ENCODE results near the gene ACTN3.

The ACTN3 gene

GRCh38 chr11:66561178-66561974 lies 14.7 kb downstream of the ACTN3 start:
- Histone ChIP-seq H3F3A (ENCODE audit: low read depth) (no peaks in the 10 kb centered on the region), H3K9ac (ENCODE audit: low read depth, low read length, poor library complexity, severe bottlenecking) (no peak overlapping the region), H3K4me1 (ENCODE audit: insufficient read depth, low read length, poor library complexity, severe bottlenecking) (no peaks in the 10 kb centered on the region), H3K9me3 (ENCODE audit: insufficient read depth, low read depth, low read length) (no peaks in the 10 kb centered on the region), H3K4me3 (ENCODE audit: low read length, poor library complexity, severe bottlenecking) (no peak overlapping the region), H3K9me2 (replicated peaks; ENCODE audit: low read depth, low read length) (no peaks in the 10 kb centered on the region), H3K27me3 (ENCODE audit: insufficient read depth, low read length, poor library complexity, severe bottlenecking) (no peaks in the 10 kb centered on the region), H3K36me3 (ENCODE audit: insufficient read depth, low read length) (no peaks in the 10 kb centered on the region), H4K20me1 (ENCODE audit: insufficient read depth, low read length, poor library complexity, severe bottlenecking) (no peaks in the 10 kb centered on the region), H3K4me2 (ENCODE audit: low read depth, low read length, poor library complexity, severe bottlenecking) (no peak overlapping the region), H3K79me2 (ENCODE audit: insufficient read depth, low read length) (no peaks in the 10 kb centered on the region), H2AFZ (ENCODE audit: low read length) (no peak overlapping the region)
- TF ChIP-seq EZH2phosphoT487 (IDR thresholded peaks at IDR 0.05; ENCODE audit: borderline replicate concordance) = no peak

- H3K27me3 ChIP-seq (ENCODE audit: insufficient read depth, low read length, poor library complexity, severe bottlenecking) = no peaks in the 10 kb centered on the region
Observed at GRCh38 chr11:66561975-66562248, 15.2 kb downstream of the ACTN3 start.

GRCh38 chr11:66562275-66562674 lies 15.6 kb downstream of the ACTN3 start:
- H3F3A ChIP-seq (ENCODE audit: low read depth) = no peaks in the 10 kb centered on the region
- H3K27me3 ChIP-seq (ENCODE audit: insufficient read depth, low read length, poor library complexity, severe bottlenecking) = no peaks in the 10 kb centered on the region
- H3K36me3 ChIP-seq (ENCODE audit: insufficient read depth, low read length) = no peaks in the 10 kb centered on the region
- no peaks in the 10 kb centered on the region for H3K9me3 ChIP-seq (ENCODE audit: insufficient read depth, low read depth, low read length)
- no peak overlapping the region for H3K4me2 ChIP-seq (ENCODE audit: low read depth, low read length, poor library complexity, severe bottlenecking)
- no peaks in the 10 kb centered on the region for H3K79me2 ChIP-seq (ENCODE audit: insufficient read depth, low read length)
- H3K4me3 ChIP-seq (ENCODE audit: low read length, poor library complexity, severe bottlenecking) = no peak overlapping the region
- H4K20me1 ChIP-seq (ENCODE audit: insufficient read depth, low read length, poor library complexity, severe bottlenecking) = no peaks in the 10 kb centered on the region
- H3K9me2 ChIP-seq (replicated peaks; ENCODE audit: low read depth, low read length) = no peaks in the 10 kb centered on the region
- no peak for TF ChIP-seq EZH2phosphoT487 (IDR thresholded peaks at IDR 0.05; ENCODE audit: borderline replicate concordance)
- no peak for TF ChIP-seq CTCF (conservative IDR thresholded peaks at IDR 0.05; ENCODE audit: low read length)
- no peak overlapping the region for H3K9ac ChIP-seq (ENCODE audit: low read depth, low read length, poor library complexity, severe bottlenecking)
- H3K4me1 ChIP-seq (ENCODE audit: insufficient read depth, low read length, poor library complexity, severe bottlenecking) = no peaks in the 10 kb centered on the region
- no peak overlapping the region for H2AFZ ChIP-seq (ENCODE audit: low read length)

More at GRCh38 chr11:66561975-66562248, 15.2 kb downstream of the ACTN3 start:
- H3K4me2 ChIP-seq (ENCODE audit: low read depth, low read length, poor library complexity, severe bottlenecking) = no peak overlapping the region
- no peak overlapping the region for H3K9ac ChIP-seq (ENCODE audit: low read depth, low read length, poor library complexity, severe bottlenecking)
- H2AFZ ChIP-seq (ENCODE audit: low read length) = no peak overlapping the region
- H3K4me3 ChIP-seq (ENCODE audit: low read length, poor library complexity, severe bottlenecking) = no peak overlapping the region
- no peaks in the 10 kb centered on the region for H3K36me3 ChIP-seq (ENCODE audit: insufficient read depth, low read length)
- H4K20me1 ChIP-seq (ENCODE audit: insufficient read depth, low read length, poor library complexity, severe bottlenecking) = no peaks in the 10 kb centered on the region
- no peaks in the 10 kb centered on the region for H3F3A ChIP-seq (ENCODE audit: low read depth)
- no peaks in the 10 kb centered on the region for H3K9me2 ChIP-seq (replicated peaks; ENCODE audit: low read depth, low read length)
- TF ChIP-seq CTCF (conservative IDR thresholded peaks at IDR 0.05; ENCODE audit: low read length) (no peak), EZH2phosphoT487 (IDR thresholded peaks at IDR 0.05; ENCODE audit: borderline replicate concordance) (no peak)
- H3K79me2 ChIP-seq (ENCODE audit: insufficient read depth, low read length) = no peaks in the 10 kb centered on the region
- H3K9me3 ChIP-seq (ENCODE audit: insufficient read depth, low read depth, low read length) = no peaks in the 10 kb centered on the region
- H3K4me1 ChIP-seq (ENCODE audit: insufficient read depth, low read length, poor library complexity, severe bottlenecking) = no peaks in the 10 kb centered on the region
